HepG2 (cell line): Measurements from ENCODE around the gene C2orf81. TPM values are rescaled to one million over a fixed set of nuclear protein-coding genes. Genes with fewer than 3 reads are reported as not detected.

ENCODE experiments used
- ATF4 ChIP-seq, 2 experiments: fragments of 450-650 bp in 1 of 2; sonication (generic) in 1 of 2; formaldehyde crosslinking; IDR thresholded peaks; 2 replicates each; pipeline versions ENCODE4 v1.5.0 to v1.8.0; 2020 to 2022; ENCODE audit warnings: mild to moderate bottlenecking in 1 of 2, missing genetic modification reagents in 1 of 2
- CENPBD1 ChIP-seq: sonication (generic); formaldehyde crosslinking; IDR thresholded peaks from 2 replicates; pipeline ENCODE4 v1.8.0; 2022; ENCODE audit warnings: missing genetic modification reagents, low read depth, mild to moderate bottlenecking, borderline replicate concordance
- CHD2 ChIP-seq: IDR thresholded peaks from 2 replicates; pipeline ENCODE4 v1.6.1; 2011; ENCODE audit warnings: low read depth, low read length, improper control_type of control experiment
- DZIP1 ChIP-seq: sonication (generic); formaldehyde crosslinking; IDR thresholded peaks from 2 replicates; pipeline ENCODE4 v1.5.0; 2020; ENCODE audit warnings: mild to moderate bottlenecking, missing genetic modification reagents
- ETV6 ChIP-seq: sonication (generic); formaldehyde crosslinking; conservative IDR thresholded peaks from 2 replicates; pipeline ENCODE4 v1.4.0; 2020; ENCODE audit warnings: missing genetic modification reagents
- MLX ChIP-seq: IDR thresholded peaks from 2 replicates; pipeline ENCODE4 v1.6.1; 2016
- RBAK ChIP-seq: sonication (generic); formaldehyde crosslinking; IDR thresholded peaks from 2 replicates; pipeline ENCODE4 v1.5.1; 2020; ENCODE audit warnings: mild to moderate bottlenecking, missing genetic modification reagents
- SKIL ChIP-seq: sonication (generic); formaldehyde crosslinking; IDR thresholded peaks from 2 replicates; pipeline ENCODE4 v1.8.0; 2022; ENCODE audit warnings: missing genetic modification reagents, mild to moderate bottlenecking, moderate library complexity, borderline replicate concordance
- TCF7 ChIP-seq: sonication (generic); IDR thresholded peaks from 2 replicates; pipeline ENCODE4 v1.6.1; 2016; ENCODE audit warnings: antibody characterized with exemption, low read depth
- TCF7L2 ChIP-seq: IDR thresholded peaks from 2 replicates; pipeline ENCODE4 v1.6.1; 2011; ENCODE audit warnings: mild to moderate bottlenecking, low read depth, low read length, moderate library complexity
- ZNF33B ChIP-seq: sonication (generic); formaldehyde crosslinking; IDR thresholded peaks from 2 replicates; pipeline ENCODE4 v1.5.1; 2020; ENCODE audit warnings: mild to moderate bottlenecking, missing genetic modification reagents
- ZNF503 ChIP-seq: sonication (generic); formaldehyde crosslinking; IDR thresholded peaks from 2 replicates; pipeline ENCODE4 v1.4.0; 2020; ENCODE audit warnings: missing genetic modification reagents
- ZNF639 ChIP-seq: conservative IDR thresholded peaks from 2 replicates; pipeline ENCODE4 v1.6.1; 2018; ENCODE audit warnings: missing genetic modification reagents
- ZNF644 ChIP-seq: IDR thresholded peaks from 2 replicates; pipeline ENCODE4 v1.6.1; 2016; ENCODE audit warnings: low read depth
- ZNF672 ChIP-seq: sonication (generic); formaldehyde crosslinking; IDR thresholded peaks from 2 replicates; pipeline ENCODE4 v1.8.1; 2022; ENCODE audit warnings: missing genetic modification reagents
- ZNF703 ChIP-seq: sonication (generic); formaldehyde crosslinking; IDR thresholded peaks from 2 replicates; pipeline ENCODE4 v1.5.1; 2020; ENCODE audit warnings: missing genetic modification reagents, mild to moderate bottlenecking, moderate library complexity, borderline replicate concordance
- polyA plus RNA-seq, 8 experiments: library from polyadenylated mRNA; depleted of rRNA in 3 of 8; stranded (reverse) in 7 of 8; unstranded in 1 of 8; fragments of >200 nt; fragmentation: Illumina TruSeq in 4 of 8; extraction: Trizol in 4 of 8; gene quantifications; 2 replicates each; pipeline versions ENCODE4 v1.2.1 to v1.2.3, GENCODE V29; 2011 to 2016; ENCODE audit warnings: low read depth in 4 of 8, missing spikeins in 1 of 8, mixed read lengths in 1 of 8; ENCODE audit not compliant: insufficient read depth in 1 of 8
- total RNA-seq, 5 experiments: library from RNA; depleted of rRNA; stranded (reverse); fragments of >200 nt; fragmentation: Illumina TruSeq; extraction: Trizol; gene quantifications; 2 replicates each; pipeline ENCODE4 v1.2.3, GENCODE V29; 2016; ENCODE audit warnings: low read depth in 1 of 5

The C2orf81 gene
- total and polyA plus RNA-seq, 2 of the 13 experiments (the other 11 are each of a cell fraction or from before 2014, with no cell fraction given) = 0.15 to 0.17 TPM

- TF ChIP-seq SKIL (CRISPR knock-in tag) (peak; percentile 85), DZIP1 (CRISPR knock-in tag) (no peak), ZNF703 (CRISPR knock-in tag) (no peak), RBAK (CRISPR knock-in tag) (peak; percentile 79; the same call in 1 of the 2 replicates), ZNF639 (CRISPR knock-in tag) (no peak), CHD2 (no peak), ZNF672 (no peak), ZNF33B (peak; percentile 55; the same call in 1 of the 2 replicates), TCF7 (peak; percentile 32; the same call in 1 of the 2 replicates), ETV6 (CRISPR knock-in tag) (no peak; the same call in 1 of the 2 replicates), TCF7L2 (no peak), ZNF503 (CRISPR knock-in tag) (no peak), ATF4 (CRISPR knock-in tag; IDR thresholded peaks at IDR 0.05) (peak; percentile 33 to 51; a peak in 2 of 4 replicates), ZNF644 (peak; percentile 70; the same call in 1 of the 2 replicates), MLX (CRISPR knock-in tag) (peak; percentile 36), CENPBD1 (CRISPR knock-in tag) (no peak)
Observed at GRCh38 chr2:74429487-74430451, 8.3 kb upstream of the C2orf81 start (continued).
